GM12892 (cell line): ENCODE results near the gene TEPSIN.

Experiments
- POLR2A ChIP-seq: IDR thresholded peaks from 2 replicates; pipeline ENCODE4 v1.6.1; 2011; ENCODE audit warnings: low read depth, low read length, control low read depth
- POLR2AphosphoS5 ChIP-seq: IDR thresholded peaks from 2 replicates; pipeline ENCODE4 v1.6.1; 2011; ENCODE audit warnings: low read depth, low read length, control low read depth

GRCh38 chr17:81229666-81229920 is 9.3 kb downstream of the TEPSIN start:
- TF ChIP-seq POLR2A (no peak), POLR2AphosphoS5 (no peak)
